HG03469 (cell line): ENCODE data around the gene QSOX1.

Experiments used
- ATAC-seq: cut with Tn5 transposase; IDR thresholded peaks from one replicate; pipeline ENCODE4 v1.9.1; 2021; ENCODE audit warnings: mild to moderate bottlenecking, moderate library complexity, moderate number of reproducible peaks; ENCODE audit not compliant: unreplicated experiment

QSOX1 gene

GRCh38 chr1:180248731-180249681, 94.3 kb downstream of the QSOX1 start:
- ATAC-seq = no peak

- no peak for ATAC-seq
These were observed 95.2 kb downstream of the QSOX1 start for GRCh38 chr1:180249725-180250498.

- ATAC-seq = no peak
These were observed 95.8 kb downstream of the QSOX1 start for GRCh38 chr1:180250499-180250770.

- no peak for ATAC-seq
These were observed 96.3 kb downstream of the QSOX1 start for GRCh38 chr1:180250883-180251509.

GRCh38 chr1:180251526-180252305, 97.0 kb downstream of the QSOX1 start:
- ATAC-seq = no peak

GRCh38 chr1:180252638-180253536, 98.2 kb downstream of the QSOX1 start:
- ATAC-seq = no peak
